Stromal cell of bone marrow (primary cell): Measurements from ENCODE around the gene ZNHIT6.
A peak's percentile ranks its signal among the peaks of the same experiment; 100 is the strongest.
"Not testable (repeated sequence)": the region's sequence is repeated elsewhere in the genome, so short reads cannot be mapped to it uniquely, and the experiment has no call there.

Experiments
- DNase-seq: peaks from one replicate; pipeline ENCODE4 v3.0.0-alpha.2; 2012; ENCODE audit warnings: low read depth

The ZNHIT6 gene

GRCh38 chr1:85665932-85666331 lies 42.3 kb downstream of the ZNHIT6 start:
- DNase-seq: no peak

GRCh38 chr1:85663382-85663781 lies 44.9 kb downstream of the ZNHIT6 start:
- DNase-seq: no peak

- DNase-seq: no peak
These were observed 46.5 kb downstream of the ZNHIT6 start for GRCh38 chr1:85661767-85662166.

- DNase-seq: no peak
These were observed 47.7 kb downstream of the ZNHIT6 start for GRCh38 chr1:85660541-85660940.

- no peak for DNase-seq
These were observed 49.1 kb downstream of the ZNHIT6 start for GRCh38 chr1:85659174-85659573.

GRCh38 chr1:85656948-85657347 lies 51.3 kb downstream of the ZNHIT6 start:
- DNase-seq: no peak

GRCh38 chr1:85656256-85656655 lies 52.0 kb downstream of the ZNHIT6 start:
- no peak for DNase-seq

- no peak for DNase-seq
These were observed 52.9 kb downstream of the ZNHIT6 start for GRCh38 chr1:85655315-85655714.

- no peak for DNase-seq
These were observed 54.0 kb downstream of the ZNHIT6 start for GRCh38 chr1:85654066-85654782.

GRCh38 chr1:85652327-85652726 lies 55.9 kb downstream of the ZNHIT6 start:
- DNase-seq: no peak

- DNase-seq: no peak
These were observed 57.6 kb downstream of the ZNHIT6 start for GRCh38 chr1:85650645-85651044.

- no peak for DNase-seq
These were observed 58.6 kb downstream of the ZNHIT6 start for GRCh38 chr1:85649591-85649990.

- DNase-seq: not testable (repeated sequence)
These were observed 66.4 kb downstream of the ZNHIT6 start for GRCh38 chr1:85641598-85642556.

- not testable (repeated sequence) for DNase-seq
These were observed 68.3 kb downstream of the ZNHIT6 start for GRCh38 chr1:85639920-85640319.

- DNase-seq: no peak
These were observed 69.8 kb downstream of the ZNHIT6 start for GRCh38 chr1:85638412-85638811.

GRCh38 chr1:85630493-85630892 lies 77.7 kb downstream of the ZNHIT6 start:
- no peak for DNase-seq

- DNase-seq: no peak
These were observed 78.7 kb downstream of the ZNHIT6 start for GRCh38 chr1:85629532-85629920.

GRCh38 chr1:85628791-85629531 lies 79.3 kb downstream of the ZNHIT6 start:
- peak; percentile 84 for DNase-seq

GRCh38 chr1:85626818-85627217 lies 81.4 kb downstream of the ZNHIT6 start:
- DNase-seq: no peak

GRCh38 chr1:85624361-85624760 lies 83.9 kb downstream of the ZNHIT6 start:
- DNase-seq: no peak

- peak; percentile 89 for DNase-seq
These were observed 85.2 kb downstream of the ZNHIT6 start for GRCh38 chr1:85623061-85623471.

GRCh38 chr1:85621430-85621829 lies 86.8 kb downstream of the ZNHIT6 start:
- DNase-seq: no peak
